K562 (cell line): ENCODE data around the gene VSIG4. TPM values are rescaled to one million over a fixed set of nuclear protein-coding genes. Genes with fewer than 3 reads are reported as not detected.

ENCODE experiments used
- CBFA2T3 ChIP-seq: fragments of 450-650 bp; IDR thresholded peaks from 2 replicates; pipeline ENCODE4 v1.6.1; 2017
- CBX2 ChIP-seq: fragments of 200-600 bp; sonication (generic); IDR thresholded peaks from one replicate; pipeline ENCODE4 v1.6.1; 2012; ENCODE audit warnings: mild to moderate bottlenecking, low read length, inconsistent platforms; ENCODE audit not compliant: insufficient read depth, poor library complexity, severe bottlenecking
- CEBPB ChIP-seq: fragments of 450-650 bp; IDR thresholded peaks from 2 replicates; pipeline ENCODE4 v1.6.1; 2016; ENCODE audit warnings: missing genetic modification characterization, missing compliant biosample characterization
- EP400 ChIP-seq: fragments of 450-650 bp; IDR thresholded peaks from 2 replicates; pipeline ENCODE4 v1.6.1; 2017; ENCODE audit warnings: antibody characterized with exemption, mild to moderate bottlenecking, moderate library complexity
- FOS ChIP-seq: IDR thresholded peaks from 3 replicates; pipeline ENCODE4 v1.6.1; 2011; ENCODE audit not compliant: insufficient read length; ENCODE audit errors: extremely low read depth
- GABPB2 ChIP-seq: fragments of 250-450 bp; sonication (Bioruptor Pico); conservative IDR thresholded peaks from 2 replicates; pipeline ENCODE4 v1.5.1; 2021; ENCODE audit warnings: mild to moderate bottlenecking
- HBP1 ChIP-seq: fragments of 450-650 bp; formaldehyde crosslinking; IDR thresholded peaks from 2 replicates; pipeline ENCODE4 v1.4.0; 2022; ENCODE audit warnings: missing genetic modification characterization
- HEY1 ChIP-seq: fragments of 250-450 bp; sonication (Bioruptor Pico); IDR thresholded peaks from 2 replicates; pipeline ENCODE4 v1.5.0; 2020; ENCODE audit warnings: mild to moderate bottlenecking, moderate library complexity, borderline replicate concordance
- KDM4B ChIP-seq, 2 experiments: fragments of 450-650 bp in 1 of 2; sonication (generic) in 1 of 2; IDR thresholded peaks; 2 replicates each; pipeline ENCODE4 v1.6.1; 2016 to 2017; ENCODE audit warnings: borderline replicate concordance in 2 of 2, antibody characterized with exemption in 1 of 2, low read depth in 1 of 2, mild to moderate bottlenecking in 1 of 2
- MCM3 ChIP-seq: fragments of 450-650 bp; IDR thresholded peaks from 2 replicates; pipeline ENCODE4 v1.6.1; 2016
- NCOA2 ChIP-seq, 2 experiments: fragments of 450-650 bp; IDR thresholded peaks; 2 replicates each; pipeline ENCODE4 v1.6.1; 2018; ENCODE audit warnings: mild to moderate bottlenecking in 2 of 2, moderate library complexity in 1 of 2; ENCODE audit not compliant: partially characterized antibody in 2 of 2
- TAF15 ChIP-seq: fragments of 200-400 bp; formaldehyde crosslinking; IDR thresholded peaks from 2 replicates; pipeline ENCODE4 v1.6.1; 2017; ENCODE audit warnings: mild to moderate bottlenecking, low read depth, low read length, moderate library complexity
- TEAD1 ChIP-seq, 2 experiments: fragments of 450-650 bp in 1 of 2; sonication (generic) in 1 of 2; formaldehyde crosslinking; IDR thresholded peaks; 2 replicates each; pipeline versions ENCODE4 v1.4.0 to v1.8.0; 2020 to 2022; ENCODE audit warnings: mild to moderate bottlenecking in 2 of 2, missing genetic modification reagents in 1 of 2
- ZBTB26 ChIP-seq: fragments of 450-650 bp; formaldehyde crosslinking; IDR thresholded peaks from 2 replicates; pipeline ENCODE4 v1.4.0; 2022; ENCODE audit warnings: missing genetic modification characterization
- ZNF133 ChIP-seq: fragments of 250-450 bp; sonication (Bioruptor Pico); IDR thresholded peaks from 2 replicates; pipeline ENCODE4 v1.4.0; 2020; ENCODE audit warnings: mild to moderate bottlenecking
- ZNF431 ChIP-seq: sonication (generic); formaldehyde crosslinking; IDR thresholded peaks from 2 replicates; pipeline ENCODE4 v1.8.0; 2022; ENCODE audit warnings: mild to moderate bottlenecking, missing genetic modification reagents
- ZNF57 ChIP-seq: fragments of 450-650 bp; formaldehyde crosslinking; IDR thresholded peaks from 2 replicates; pipeline ENCODE4 v1.4.0; 2020; ENCODE audit warnings: mild to moderate bottlenecking, moderate library complexity
- ZNF655 ChIP-seq: fragments of 250-450 bp; sonication (Bioruptor Pico); IDR thresholded peaks from 2 replicates; pipeline ENCODE4 v1.5.0; 2021
- ZNF695 ChIP-seq: fragments of 450-650 bp; formaldehyde crosslinking; IDR thresholded peaks from 2 replicates; pipeline ENCODE4 v1.4.0; 2020; ENCODE audit warnings: mild to moderate bottlenecking, moderate library complexity
- polyA plus RNA-seq, 8 experiments: library from polyadenylated mRNA; depleted of rRNA in 4 of 8; stranded (reverse) in 5 of 8; unstranded in 3 of 8; fragments of >200 nt; fragmentation: Nextera tagmentation in 2 of 8; fragmentation: Illumina TruSeq in 1 of 8; extraction: Ambion mirVana in 2 of 8; extraction: Trizol in 1 of 8; gene quantifications; 2 replicates each; pipeline versions ENCODE4 v1.2.1 to v1.2.3, GENCODE V29; 2011 to 2014; ENCODE audit warnings: inconsistent platforms in 1 of 8, missing spikeins in 1 of 8
- total RNA-seq, 7 experiments: library from RNA; depleted of rRNA in 6 of 7; stranded (reverse); fragments of >200 nt in 6 of 7; fragmentation: Illumina TruSeq in 2 of 7; extraction: Trizol in 2 of 7; gene quantifications; 2 replicates each; pipeline versions ENCODE4 v1.2.1 to v1.2.3, GENCODE V29; 2011 to 2021; ENCODE audit warnings: low replicate concordance in 1 of 7
- TF ChIP-seq, protein P1 (sequence below): fragments of 250-450 bp; sonication (Bioruptor Pico); IDR thresholded peaks from 2 replicates; pipeline ENCODE4 v1.4.0; 2020; ENCODE audit warnings: mild to moderate bottlenecking
- TF ChIP-seq, protein P2 (sequence below): fragments of 250-450 bp; sonication (Bioruptor Pico); IDR thresholded peaks from 2 replicates; pipeline ENCODE4 v1.5.0; 2020; ENCODE audit warnings: mild to moderate bottlenecking

The VSIG4 gene
- total and polyA plus RNA-seq, 9 of the 15 experiments (the other 6 are each of a cell fraction or from before 2014, with no cell fraction given) = 0.22 to 1.6 (median 0.46) TPM; not detected in 1

- TF ChIP-seq, protein P1, sequence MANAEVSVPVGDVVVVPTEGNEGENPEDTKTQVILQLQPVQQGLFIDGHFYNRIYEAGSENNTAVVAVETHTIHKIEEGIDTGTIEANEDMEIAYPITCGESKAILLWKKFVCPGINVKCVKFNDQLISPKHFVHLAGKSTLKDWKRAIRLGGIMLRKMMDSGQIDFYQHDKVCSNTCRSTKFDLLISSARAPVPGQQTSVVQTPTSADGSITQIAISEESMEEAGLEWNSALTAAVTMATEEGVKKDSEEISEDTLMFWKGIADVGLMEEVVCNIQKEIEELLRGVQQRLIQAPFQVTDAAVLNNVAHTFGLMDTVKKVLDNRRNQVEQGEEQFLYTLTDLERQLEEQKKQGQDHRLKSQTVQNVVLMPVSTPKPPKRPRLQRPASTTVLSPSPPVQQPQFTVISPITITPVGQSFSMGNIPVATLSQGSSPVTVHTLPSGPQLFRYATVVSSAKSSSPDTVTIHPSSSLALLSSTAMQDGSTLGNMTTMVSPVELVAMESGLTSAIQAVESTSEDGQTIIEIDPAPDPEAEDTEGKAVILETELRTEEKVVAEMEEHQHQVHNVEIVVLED (CRISPR knock-in tag) = no peak
- TF ChIP-seq TEAD1 (CRISPR knock-in tag; IDR thresholded peaks at IDR 0.05) (peak in 1 of 2 experiments; percentile 39; a peak in 1 of 4 replicates), ZNF133 (CRISPR knock-in tag) (no peak), GABPB2 (peak; percentile 77; the same call in 1 of the 2 replicates), TAF15 (no peak), ZBTB26 (CRISPR knock-in tag) (no peak), NCOA2 (IDR thresholded peaks at IDR 0.05; ENCODE audit: partially characterized antibody in 2 of 2) (no peak), ZNF695 (CRISPR knock-in tag) (no peak), CBX2 (no peak), ZNF57 (peak; percentile 7), EP400 (no peak), MCM3 (no peak), HEY1 (CRISPR knock-in tag) (no peak), CEBPB (tag) (no peak), ZNF431 (CRISPR knock-in tag) (no peak), FOS (no peak), HBP1 (CRISPR knock-in tag) (no peak; the same call in none of the 2 replicates), CBFA2T3 (no peak), KDM4B (IDR thresholded peaks at IDR 0.05; ENCODE audit: borderline replicate concordance in 2 of 2, low read depth in 1 of 2) (no peak; a peak in 1 of 4 replicates), ZNF655 (CRISPR knock-in tag) (no peak; the same call in 1 of the 2 replicates)
- TF ChIP-seq, protein P2, sequence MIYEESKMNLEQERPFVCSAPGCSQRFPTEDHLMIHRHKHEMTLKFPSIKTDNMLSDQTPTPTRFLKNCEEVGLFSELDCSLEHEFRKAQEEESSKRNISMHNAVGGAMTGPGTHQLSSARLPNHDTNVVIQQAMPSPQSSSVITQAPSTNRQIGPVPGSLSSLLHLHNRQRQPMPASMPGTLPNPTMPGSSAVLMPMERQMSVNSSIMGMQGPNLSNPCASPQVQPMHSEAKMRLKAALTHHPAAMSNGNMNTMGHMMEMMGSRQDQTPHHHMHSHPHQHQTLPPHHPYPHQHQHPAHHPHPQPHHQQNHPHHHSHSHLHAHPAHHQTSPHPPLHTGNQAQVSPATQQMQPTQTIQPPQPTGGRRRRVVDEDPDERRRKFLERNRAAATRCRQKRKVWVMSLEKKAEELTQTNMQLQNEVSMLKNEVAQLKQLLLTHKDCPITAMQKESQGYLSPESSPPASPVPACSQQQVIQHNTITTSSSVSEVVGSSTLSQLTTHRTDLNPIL (CRISPR knock-in tag) = peak; percentile 75; the same call in 1 of the 2 replicates
Measured at GRCh38 chrX:66021765-66022631, 17.9 kb downstream of the VSIG4 start (continued).
